ENCODE data around the gene NPY4R2. TPM values are rescaled to one million over a fixed set of nuclear protein-coding genes. Genes with fewer than 3 reads are reported as not detected.
"Not testable (repeated sequence)": the region's sequence is repeated elsewhere in the genome, so short reads cannot be mapped to it uniquely, and the experiment has no call there.

NPY4R2 gene, protein sequence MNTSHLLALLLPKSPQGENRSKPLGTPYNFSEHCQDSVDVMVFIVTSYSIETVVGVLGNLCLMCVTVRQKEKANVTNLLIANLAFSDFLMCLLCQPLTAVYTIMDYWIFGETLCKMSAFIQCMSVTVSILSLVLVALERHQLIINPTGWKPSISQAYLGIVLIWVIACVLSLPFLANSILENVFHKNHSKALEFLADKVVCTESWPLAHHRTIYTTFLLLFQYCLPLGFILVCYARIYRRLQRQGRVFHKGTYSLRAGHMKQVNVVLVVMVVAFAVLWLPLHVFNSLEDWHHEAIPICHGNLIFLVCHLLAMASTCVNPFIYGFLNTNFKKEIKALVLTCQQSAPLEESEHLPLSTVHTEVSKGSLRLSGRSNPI
- total RNA-seq, result not detected
- not detected for polyA plus RNA-seq

DNA sequence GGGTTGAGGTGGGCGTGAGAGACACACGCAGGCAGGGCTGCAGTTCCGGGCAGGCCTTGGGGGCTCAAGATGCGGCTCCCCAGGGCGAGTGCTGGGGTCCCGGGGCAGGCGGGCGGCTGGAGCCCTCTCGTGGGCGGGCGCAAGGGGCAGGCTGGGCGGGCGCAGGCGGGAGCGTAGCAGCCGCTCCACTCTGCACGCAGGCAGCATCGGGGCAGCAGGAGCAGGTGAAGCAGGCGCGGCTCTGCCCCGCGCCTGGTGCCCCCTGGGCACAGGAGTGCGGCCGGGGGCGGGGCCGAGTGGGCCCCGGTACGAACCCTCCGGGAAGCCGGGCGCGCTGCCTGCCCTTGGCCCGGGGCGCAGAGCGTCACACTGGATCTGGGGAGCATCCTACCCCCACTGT, at the start of gene NPY4R2:
TSS of gene NPY4R2 (plus strand) at position 188 of the 400 bp plus-strand sequence. CDS start 3,326 bp downstream, outside the sequence.
- H3K9me3 Mint-ChIP-seq; intact Hi-C loops (cut with micrococcal nuclease); POLR2A ChIA-PET (ENCODE audit: partially characterized antibody); H3K27me3 Mint-ChIP-seq; H3K27me3 ChIP-seq (ENCODE audit: insufficient read depth, low read length); H3K4me1 Mint-ChIP-seq; H3K9me3 ChIP-seq (ENCODE audit: control insufficient read depth in 1 of 2, low read length in 2 of 2); CTCF ChIA-PET (ENCODE audit: partially characterized antibody); H3K27ac Mint-ChIP-seq; H3K27ac ChIP-seq (ENCODE audit: low read depth, low read length); H3K4me1 ChIP-seq (ENCODE audit: insufficient read depth, low read length); H3K4me3 ChIP-seq (ENCODE audit: low read length in 2 of 2); H3K36me3 ChIP-seq (ENCODE audit: insufficient read depth, low read length); H3K4me3 Mint-ChIP-seq; DNase-seq; H3K36me3 Mint-ChIP-seq: not testable (repeated sequence)

DNA sequence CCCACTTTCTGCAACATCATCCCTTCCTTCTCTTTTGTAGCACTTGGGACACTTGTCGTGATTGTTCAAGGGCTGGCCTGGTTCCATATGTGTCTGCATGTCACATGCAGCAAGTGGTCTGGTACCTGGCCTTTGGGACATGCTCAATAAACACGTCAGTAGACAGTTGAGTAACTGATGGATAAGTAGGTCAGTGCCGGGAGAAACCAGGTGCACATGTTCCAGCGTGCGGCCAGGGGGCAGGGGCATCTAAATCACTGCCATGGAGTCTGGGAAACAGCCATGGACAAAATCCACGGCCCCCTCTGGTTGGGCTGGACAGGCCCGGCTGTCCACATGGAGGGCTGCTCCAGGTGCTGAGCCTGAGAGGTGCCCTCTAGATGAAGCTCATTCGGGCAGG, 47.6 kb upstream of the NPY4R2 start:
- H3K4me1 Mint-ChIP-seq; DNase-seq; H3K9me3 Mint-ChIP-seq; H3K27ac ChIP-seq (ENCODE audit: low read depth, low read length); H3K4me3 ChIP-seq (ENCODE audit: low read length in 2 of 2); H3K27me3 ChIP-seq (ENCODE audit: insufficient read depth, low read length); H3K27ac Mint-ChIP-seq; POLR2A ChIA-PET (ENCODE audit: partially characterized antibody); H3K36me3 Mint-ChIP-seq; H3K4me3 Mint-ChIP-seq; H3K36me3 ChIP-seq (ENCODE audit: insufficient read depth, low read length); H3K9me3 ChIP-seq (ENCODE audit: control insufficient read depth in 1 of 2, low read length in 2 of 2); H3K27me3 Mint-ChIP-seq; intact Hi-C loops (cut with micrococcal nuclease); CTCF ChIA-PET (ENCODE audit: partially characterized antibody); H3K4me1 ChIP-seq (ENCODE audit: insufficient read depth, low read length): not testable (repeated sequence)

DNA sequence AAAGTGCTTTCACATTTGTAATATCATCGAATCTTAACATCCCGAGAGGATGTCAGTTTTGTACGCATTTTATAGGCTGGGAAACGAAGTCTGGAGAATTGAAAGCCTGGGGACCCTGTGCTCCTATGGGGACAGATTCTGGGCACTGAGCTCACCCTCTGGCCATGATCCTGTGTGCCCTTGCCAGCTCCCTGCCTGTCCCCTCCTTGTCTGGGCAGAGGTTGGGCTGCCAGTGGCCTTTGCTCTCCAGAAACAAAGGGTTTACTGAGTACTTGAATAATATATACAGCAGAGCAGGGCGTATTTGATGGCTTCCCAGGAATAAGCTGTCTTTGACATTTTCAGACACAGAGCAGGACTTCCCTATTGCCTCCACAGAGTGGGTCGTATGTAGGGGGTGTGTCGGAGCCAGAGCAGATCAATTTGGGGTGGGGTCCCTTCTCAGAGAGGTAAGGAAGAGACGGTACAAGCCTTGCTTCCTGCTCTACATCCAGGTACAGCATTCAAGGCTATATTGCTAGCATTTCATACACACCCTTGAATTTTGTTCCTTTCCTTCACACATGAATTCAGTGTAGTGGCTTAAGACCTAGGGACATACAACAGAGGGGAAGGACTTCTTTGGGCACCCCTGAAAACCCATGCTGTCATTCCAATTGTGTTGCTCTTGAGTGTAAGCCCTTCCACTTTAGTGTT, 46.8 kb upstream of the NPY4R2 start:
- H3K27ac ChIP-seq (ENCODE audit: low read depth, low read length); H3K4me1 ChIP-seq (ENCODE audit: insufficient read depth, low read length); H3K4me3 Mint-ChIP-seq; H3K27me3 Mint-ChIP-seq; H3K4me1 Mint-ChIP-seq; H3K9me3 Mint-ChIP-seq; H3K36me3 ChIP-seq (ENCODE audit: insufficient read depth, low read length); H3K4me3 ChIP-seq (ENCODE audit: low read length in 2 of 2); H3K9me3 ChIP-seq (ENCODE audit: control insufficient read depth in 1 of 2, low read length in 2 of 2); DNase-seq; H3K27ac Mint-ChIP-seq; intact Hi-C loops (cut with micrococcal nuclease); POLR2A ChIA-PET (ENCODE audit: partially characterized antibody); H3K27me3 ChIP-seq (ENCODE audit: insufficient read depth, low read length); H3K36me3 Mint-ChIP-seq; CTCF ChIA-PET (ENCODE audit: partially characterized antibody): not testable (repeated sequence)

DNA sequence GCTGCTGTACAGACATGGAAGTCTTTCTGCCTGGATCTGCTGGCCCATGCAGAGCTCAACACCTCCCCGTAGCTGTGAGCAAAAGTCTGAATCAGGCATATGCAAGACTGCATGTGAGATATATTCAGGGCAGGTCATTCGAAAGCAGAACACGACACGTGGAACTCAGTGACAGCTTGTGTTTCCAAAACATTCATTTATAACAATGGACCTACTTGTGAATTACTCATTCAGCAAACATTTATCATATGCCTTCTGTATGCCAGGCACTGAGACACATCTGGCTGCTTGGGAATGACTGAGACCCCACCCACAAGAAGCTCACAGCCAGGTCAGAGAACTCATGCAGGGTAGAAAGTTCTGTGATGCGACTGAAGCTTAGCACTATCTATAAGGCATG, 46.2 kb upstream of the NPY4R2 start:
- H3K27ac Mint-ChIP-seq; H3K36me3 ChIP-seq (ENCODE audit: insufficient read depth, low read length); H3K27ac ChIP-seq (ENCODE audit: low read depth, low read length); intact Hi-C loops (cut with micrococcal nuclease); POLR2A ChIA-PET (ENCODE audit: partially characterized antibody); DNase-seq; H3K27me3 ChIP-seq (ENCODE audit: insufficient read depth, low read length); H3K36me3 Mint-ChIP-seq; H3K27me3 Mint-ChIP-seq; H3K9me3 ChIP-seq (ENCODE audit: control insufficient read depth in 1 of 2, low read length in 2 of 2); H3K4me3 Mint-ChIP-seq; H3K4me1 ChIP-seq (ENCODE audit: insufficient read depth, low read length); CTCF ChIA-PET (ENCODE audit: partially characterized antibody); H3K4me3 ChIP-seq (ENCODE audit: low read length in 2 of 2); H3K4me1 Mint-ChIP-seq; H3K9me3 Mint-ChIP-seq: not testable (repeated sequence)

DNA sequence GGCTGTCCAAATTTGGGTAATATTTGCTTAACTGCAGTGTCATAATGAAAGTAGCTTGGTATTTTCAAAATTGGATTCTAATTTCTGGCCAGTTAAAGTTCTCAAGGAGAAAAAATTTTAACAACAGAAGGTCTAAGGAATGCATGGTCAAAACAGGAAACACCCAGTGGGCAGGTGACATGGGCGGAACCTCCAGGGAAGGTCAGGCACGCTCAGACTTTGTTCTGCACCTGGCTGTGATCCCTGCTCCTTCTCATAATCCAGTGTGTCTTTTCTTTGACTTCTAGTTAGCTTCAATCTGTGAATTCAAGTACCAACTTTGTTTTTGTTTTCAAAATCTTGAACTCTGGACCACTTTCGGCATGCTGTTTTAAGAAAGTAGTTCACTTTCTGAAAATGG, 34.2 kb upstream of the NPY4R2 start:
- POLR2A ChIA-PET (ENCODE audit: partially characterized antibody); H3K27me3 Mint-ChIP-seq; H3K9me3 ChIP-seq (ENCODE audit: control insufficient read depth in 1 of 2, low read length in 2 of 2); H3K36me3 Mint-ChIP-seq; H3K9me3 Mint-ChIP-seq; H3K4me3 ChIP-seq (ENCODE audit: low read length in 2 of 2); H3K27me3 ChIP-seq (ENCODE audit: insufficient read depth, low read length); H3K27ac ChIP-seq (ENCODE audit: low read depth, low read length); H3K36me3 ChIP-seq (ENCODE audit: insufficient read depth, low read length); intact Hi-C loops (cut with micrococcal nuclease); H3K4me1 Mint-ChIP-seq; CTCF ChIA-PET (ENCODE audit: partially characterized antibody); DNase-seq; H3K27ac Mint-ChIP-seq; H3K4me1 ChIP-seq (ENCODE audit: insufficient read depth, low read length); H3K4me3 Mint-ChIP-seq: not testable (repeated sequence)

DNA sequence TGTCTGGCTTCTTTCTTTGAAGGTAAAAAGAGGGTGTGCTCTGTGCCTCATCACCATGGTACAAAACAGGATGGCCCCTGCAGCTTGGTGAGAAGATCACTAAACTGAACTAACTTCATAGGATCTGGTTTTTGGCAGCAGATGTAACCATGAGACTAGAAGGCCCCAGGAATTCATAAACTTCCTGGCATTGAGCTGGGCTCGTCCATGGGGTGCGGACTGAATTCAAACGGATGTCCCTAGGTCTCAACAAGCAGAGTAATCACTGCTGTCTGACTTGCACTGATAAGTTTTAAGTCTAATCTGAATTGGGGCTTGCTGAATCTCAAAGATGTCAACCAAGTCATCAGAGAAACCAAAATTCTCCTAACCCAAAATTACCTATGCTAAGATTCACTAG, 33.5 kb upstream of the NPY4R2 start:
- intact Hi-C loops (cut with micrococcal nuclease); H3K4me3 ChIP-seq (ENCODE audit: low read length in 2 of 2); H3K27ac ChIP-seq (ENCODE audit: low read depth, low read length); DNase-seq; H3K27me3 ChIP-seq (ENCODE audit: insufficient read depth, low read length); POLR2A ChIA-PET (ENCODE audit: partially characterized antibody); H3K9me3 ChIP-seq (ENCODE audit: control insufficient read depth in 1 of 2, low read length in 2 of 2); H3K36me3 Mint-ChIP-seq; H3K4me1 Mint-ChIP-seq; H3K27me3 Mint-ChIP-seq; CTCF ChIA-PET (ENCODE audit: partially characterized antibody); H3K4me3 Mint-ChIP-seq; H3K27ac Mint-ChIP-seq; H3K4me1 ChIP-seq (ENCODE audit: insufficient read depth, low read length); H3K9me3 Mint-ChIP-seq; H3K36me3 ChIP-seq (ENCODE audit: insufficient read depth, low read length): not testable (repeated sequence)

DNA sequence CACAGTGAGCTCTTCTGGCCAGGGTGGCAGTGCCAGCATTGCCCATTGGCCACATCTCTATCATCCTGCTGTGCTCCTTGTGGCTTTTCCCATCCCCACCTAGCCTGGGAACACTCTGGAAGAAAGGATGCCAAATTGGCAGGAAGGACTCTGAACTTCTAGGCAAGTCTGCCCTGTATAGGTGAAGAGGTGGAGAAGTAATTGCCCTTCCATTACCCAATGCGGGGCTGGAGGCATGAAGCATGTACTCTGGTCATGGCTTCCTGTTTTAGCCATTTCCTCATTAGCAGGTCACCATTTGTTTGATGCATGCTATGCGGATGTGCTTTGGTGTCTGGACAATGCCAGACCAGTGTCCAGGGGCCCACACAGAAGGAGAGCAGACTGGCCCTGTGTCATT, 32.1 kb upstream of the NPY4R2 start:
- H3K4me3 ChIP-seq (ENCODE audit: low read length in 2 of 2); H3K36me3 Mint-ChIP-seq; DNase-seq; H3K27ac Mint-ChIP-seq; H3K4me3 Mint-ChIP-seq; H3K9me3 Mint-ChIP-seq; POLR2A ChIA-PET (ENCODE audit: partially characterized antibody); H3K27me3 Mint-ChIP-seq; CTCF ChIA-PET (ENCODE audit: partially characterized antibody); H3K27ac ChIP-seq (ENCODE audit: low read depth, low read length); H3K4me1 ChIP-seq (ENCODE audit: insufficient read depth, low read length); H3K9me3 ChIP-seq (ENCODE audit: control insufficient read depth in 1 of 2, low read length in 2 of 2); H3K4me1 Mint-ChIP-seq; H3K27me3 ChIP-seq (ENCODE audit: insufficient read depth, low read length); H3K36me3 ChIP-seq (ENCODE audit: insufficient read depth, low read length); intact Hi-C loops (cut with micrococcal nuclease): not testable (repeated sequence)

Measured in CD4-positive, alpha-beta memory T cell (primary cell).